HepG2 (cell line): ENCODE measurements around the gene ATP2A2. TPM values are rescaled to one million over a fixed set of nuclear protein-coding genes. Genes with fewer than 3 reads are reported as not detected.

Experiments
- ATAC-seq: fragments of 200-7000 bp; cut with Tn5 transposase; 3 replicates; pipeline ENCODE4 v1.9.1; 2020; ENCODE audit warnings: mild to moderate bottlenecking, moderate library complexity
- BruUV-seq: library from RNA; stranded (reverse); fragments of 400-500 nt; replicated peaks from 2 replicates; lab custom pipeline; 2021; lab: Mats Ljungman, UMichigan
- CTCF ChIA-PET: fragments of 300-600 bp; formaldehyde crosslinking; extraction: SDS; loops from one replicate; lab custom pipeline; 2021; ENCODE audit warnings: low total read pairs, inconsistent platforms, low intra/inter-chr PET ratio; lab: Yijun Ruan, JAX
- POLR2A ChIA-PET: fragments of 350-600 bp; sonication (Branson Sonifier 250); formaldehyde crosslinking; loops from one replicate; lab custom pipeline; 2020; ENCODE audit warnings: antibody characterized with exemption, inconsistent platforms; lab: Yijun Ruan, JAX
- DNase-seq: peaks from one replicate; pipeline ENCODE4 v3.0.0-alpha.2; 2015; ENCODE audit warnings: low spot score
- FAIRE-seq: peaks from 3 replicates; lab custom pipeline; 2011; peaks lifted over from hg19 to GRCh38; lab: Jason Lieb, UNC
- H2AFZ ChIP-seq: one replicate; pipeline ENCODE4 v1.6.1; 2011; ENCODE audit warnings: low read length, inconsistent platforms
- H3K27ac ChIP-seq: fragments of 300-600 bp; 3 replicates; pipeline ENCODE4 v1.8.0; 2011; ENCODE audit warnings: mixed run types, mild to moderate bottlenecking, mixed read lengths, low read length, inconsistent platforms; ENCODE audit not compliant: insufficient read depth; ENCODE audit errors: extremely low read length
- H3K27me3 ChIP-seq, 2 experiments: fragments of 200-600 bp in 1 of 2; 2 replicates in 1 of 2; 3 replicates in 1 of 2; pipeline versions ENCODE4 v1.6.0 to v1.8.0; 2011; ENCODE audit warnings: low read length in 2 of 2, mild to moderate bottlenecking in 2 of 2, moderate library complexity in 2 of 2, inconsistent platforms in 1 of 2; ENCODE audit not compliant: insufficient read depth in 2 of 2, control insufficient read depth in 1 of 2
- H3K36me3 ChIP-seq, 2 experiments: fragments of 200-600 bp in 1 of 2; replicated peaks in 1 of 2; 2 replicates in 1 of 2; 3 replicates in 1 of 2; pipeline versions ENCODE4 v1.5.1 to v1.8.0; 2011; ENCODE audit warnings: low read length in 2 of 2, inconsistent platforms in 1 of 2; ENCODE audit not compliant: insufficient read depth in 2 of 2, control insufficient read depth in 1 of 2
- H3K4me1 ChIP-seq: 2 replicates; pipeline ENCODE4 v1.5.1; 2012; ENCODE audit warnings: low read length, inconsistent platforms; ENCODE audit not compliant: insufficient read depth
- H3K4me2 ChIP-seq: 2 replicates; pipeline ENCODE4 v1.6.0; 2011; ENCODE audit warnings: low read depth, low read length, inconsistent platforms
- H3K4me3 ChIP-seq, 3 experiments: fragments of 200-600 bp in 1 of 3; sonication (generic), shearing (Covaris generic) in 1 of 3; replicated peaks in 1 of 3; 2 replicates each; pipeline ENCODE4 v1.5.1; 2011 to 2016; ENCODE audit warnings: low read length in 3 of 3, inconsistent platforms in 2 of 3, low read depth in 2 of 3, mild to moderate bottlenecking in 2 of 3, control low read depth in 1 of 3, mixed read lengths in 1 of 3; ENCODE audit not compliant: insufficient read depth in 1 of 3
- H3K79me2 ChIP-seq: one replicate; pipeline ENCODE4 v1.6.1; 2011; ENCODE audit warnings: low read length, inconsistent platforms; ENCODE audit not compliant: insufficient read depth
- H3K9ac ChIP-seq: 2 replicates; pipeline ENCODE4 v1.6.0; 2011; ENCODE audit warnings: mild to moderate bottlenecking, low read depth, low read length, inconsistent platforms; ENCODE audit not compliant: insufficient read depth
- H3K9me3 ChIP-seq: 2 replicates; pipeline ENCODE4 v1.5.1; 2012; ENCODE audit warnings: mild to moderate bottlenecking, low read length
- H4K20me1 ChIP-seq: 2 replicates; pipeline ENCODE4 v1.6.0; 2011; ENCODE audit warnings: inconsistent platforms, mild to moderate bottlenecking, low read length, moderate library complexity; ENCODE audit not compliant: insufficient read depth
- ATAD3A ChIP-seq: sonication (generic); formaldehyde crosslinking; IDR thresholded peaks from 2 replicates; pipeline ENCODE4 v1.4.0; 2020; ENCODE audit warnings: missing genetic modification reagents
- CAMTA2 ChIP-seq: sonication (generic); formaldehyde crosslinking; IDR thresholded peaks from 2 replicates; pipeline ENCODE4 v1.4.0; 2020; ENCODE audit warnings: mild to moderate bottlenecking, missing genetic modification reagents, borderline replicate concordance
- CERS6 ChIP-seq: sonication (generic); formaldehyde crosslinking; IDR thresholded peaks from 2 replicates; pipeline ENCODE4 v1.5.0; 2020; ENCODE audit warnings: missing genetic modification reagents
- EED ChIP-seq: sonication (generic); formaldehyde crosslinking; IDR thresholded peaks from 2 replicates; pipeline ENCODE4 v1.5.0; 2020; ENCODE audit warnings: mild to moderate bottlenecking, missing genetic modification reagents
- EHMT2 ChIP-seq: fragments of 200-600 bp; sonication (generic); IDR thresholded peaks from 2 replicates; pipeline ENCODE4 v1.7.0; 2017; ENCODE audit warnings: antibody characterized with exemption, low read depth, low read length, borderline replicate concordance
- HOXA3 ChIP-seq: sonication (generic); formaldehyde crosslinking; IDR thresholded peaks from 2 replicates; pipeline ENCODE4 v1.5.0; 2020; ENCODE audit warnings: missing genetic modification reagents
- NFKBIZ ChIP-seq: IDR thresholded peaks from 2 replicates; pipeline ENCODE4 v1.6.1; 2018; ENCODE audit warnings: missing genetic modification reagents, missing compliant biosample characterization
- RAD21 ChIP-seq: fragments of 450-650 bp; formaldehyde crosslinking; IDR thresholded peaks from 2 replicates; pipeline ENCODE4 v1.5.0; 2020; ENCODE audit warnings: mild to moderate bottlenecking
- RBM22 ChIP-seq: fragments of 200-400 bp; formaldehyde crosslinking; optimal IDR thresholded peaks from 2 replicates; pipeline ENCODE3; 2017; ENCODE audit warnings: mild to moderate bottlenecking, low read length, moderate library complexity
- TSC22D2 ChIP-seq: sonication (generic); formaldehyde crosslinking; IDR thresholded peaks from 2 replicates; pipeline ENCODE4 v1.5.1; 2020; ENCODE audit warnings: missing genetic modification reagents, mild to moderate bottlenecking, borderline replicate concordance
- ZBTB25 ChIP-seq: IDR thresholded peaks from 2 replicates; pipeline ENCODE4 v1.6.1; 2018; ENCODE audit warnings: missing genetic modification reagents
- ZNF12 ChIP-seq: sonication (generic); formaldehyde crosslinking; IDR thresholded peaks from 2 replicates; pipeline ENCODE4 v1.5.0; 2020; ENCODE audit warnings: missing genetic modification reagents
- ZNF558 ChIP-seq: sonication (generic); formaldehyde crosslinking; IDR thresholded peaks from 2 replicates; pipeline ENCODE4 v1.9.0; 2022; ENCODE audit warnings: mild to moderate bottlenecking, missing genetic modification reagents, borderline replicate concordance
- ZNF605 ChIP-seq: sonication (generic); formaldehyde crosslinking; IDR thresholded peaks from 2 replicates; pipeline ENCODE4 v1.8.0; 2022; ENCODE audit warnings: mild to moderate bottlenecking, missing genetic modification reagents
- ZNF619 ChIP-seq: sonication (generic); formaldehyde crosslinking; IDR thresholded peaks from 2 replicates; pipeline ENCODE4 v1.4.0; 2020; ENCODE audit warnings: mild to moderate bottlenecking, missing genetic modification reagents
- ZSCAN12 ChIP-seq: sonication (generic); formaldehyde crosslinking; IDR thresholded peaks from 2 replicates; pipeline ENCODE4 v1.9.0; 2021; ENCODE audit warnings: mild to moderate bottlenecking, missing genetic modification reagents
- ZSCAN21 ChIP-seq: sonication (generic); formaldehyde crosslinking; IDR thresholded peaks from 2 replicates; pipeline ENCODE4 v1.8.0; 2022; ENCODE audit warnings: mild to moderate bottlenecking, missing genetic modification reagents, moderate library complexity, borderline replicate concordance
- WGBS: methylation state at CpG from one replicate; pipeline ENCODE4 v1.1.6; 2017; ENCODE audit warnings: low lambda C conversion rate; 5-methylcytosine and 5-hydroxymethylcytosine counted together
- in situ Hi-C: cut with HindIII; loops from 2 replicates; pipeline ENCODE4 v1.10.0; 2017; ENCODE audit warnings: low pct_unique_long_range_greater_than_20kb; ENCODE audit not compliant: extremely low pct_ligation_motif_present
- intact Hi-C: fragments of 100-400 bp; cut with micrococcal nuclease; formaldehyde crosslinking; loops from one replicate; pipeline ENCODE4 v1.10.0; 2022; ENCODE audit not compliant: unreplicated experiment
- polyA plus RNA-seq, 8 experiments: library from polyadenylated mRNA; depleted of rRNA in 3 of 8; stranded (reverse) in 7 of 8; unstranded in 1 of 8; fragments of >200 nt; fragmentation: Illumina TruSeq in 4 of 8; extraction: Trizol in 4 of 8; gene quantifications; 2 replicates each; pipeline versions ENCODE4 v1.2.1 to v1.2.3, GENCODE V29; 2011 to 2016; ENCODE audit warnings: low read depth in 4 of 8, missing spikeins in 1 of 8, mixed read lengths in 1 of 8; ENCODE audit not compliant: insufficient read depth in 1 of 8
- total RNA-seq, 5 experiments: library from RNA; depleted of rRNA; stranded (reverse); fragments of >200 nt; fragmentation: Illumina TruSeq; extraction: Trizol; gene quantifications; 2 replicates each; pipeline ENCODE4 v1.2.3, GENCODE V29; 2016; ENCODE audit warnings: low read depth in 1 of 5
- TF ChIP-seq, protein P1 (sequence below): sonication (generic); formaldehyde crosslinking; IDR thresholded peaks from 2 replicates; pipeline ENCODE4 v1.8.1; 2022; ENCODE audit warnings: low read depth, mild to moderate bottlenecking, missing genetic modification reagents

The ATP2A2 gene
- total and polyA plus RNA-seq, 2 of the 13 experiments (the other 11 are each of a cell fraction or from before 2014, with no cell fraction given): 35.4 to 85.5 TPM

- no peak for TF ChIP-seq ZSCAN21
- no peak for TF ChIP-seq RAD21 (CRISPR knock-in tag)
- TF ChIP-seq ZSCAN12: no peak
- TF ChIP-seq EHMT2: no peak
- TF ChIP-seq, protein P1, sequence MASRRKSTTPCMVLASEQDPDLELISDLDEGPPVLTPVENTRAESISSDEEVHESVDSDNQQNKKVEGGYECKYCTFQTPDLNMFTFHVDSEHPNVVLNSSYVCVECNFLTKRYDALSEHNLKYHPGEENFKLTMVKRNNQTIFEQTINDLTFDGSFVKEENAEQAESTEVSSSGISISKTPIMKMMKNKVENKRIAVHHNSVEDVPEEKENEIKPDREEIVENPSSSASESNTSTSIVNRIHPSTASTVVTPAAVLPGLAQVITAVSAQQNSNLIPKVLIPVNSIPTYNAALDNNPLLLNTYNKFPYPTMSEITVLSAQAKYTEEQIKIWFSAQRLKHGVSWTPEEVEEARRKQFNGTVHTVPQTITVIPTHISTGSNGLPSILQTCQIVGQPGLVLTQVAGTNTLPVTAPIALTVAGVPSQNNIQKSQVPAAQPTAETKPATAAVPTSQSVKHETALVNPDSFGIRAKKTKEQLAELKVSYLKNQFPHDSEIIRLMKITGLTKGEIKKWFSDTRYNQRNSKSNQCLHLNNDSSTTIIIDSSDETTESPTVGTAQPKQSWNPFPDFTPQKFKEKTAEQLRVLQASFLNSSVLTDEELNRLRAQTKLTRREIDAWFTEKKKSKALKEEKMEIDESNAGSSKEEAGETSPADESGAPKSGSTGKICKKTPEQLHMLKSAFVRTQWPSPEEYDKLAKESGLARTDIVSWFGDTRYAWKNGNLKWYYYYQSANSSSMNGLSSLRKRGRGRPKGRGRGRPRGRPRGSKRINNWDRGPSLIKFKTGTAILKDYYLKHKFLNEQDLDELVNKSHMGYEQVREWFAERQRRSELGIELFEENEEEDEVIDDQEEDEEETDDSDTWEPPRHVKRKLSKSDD (CRISPR knock-in tag): no peak
- no peak for TF ChIP-seq ZBTB25 (CRISPR knock-in tag)
- TF ChIP-seq HOXA3 (CRISPR knock-in tag): no peak
- TF ChIP-seq ZNF619 (CRISPR knock-in tag): no peak
- no peak for TF ChIP-seq ZNF558
Observed at GRCh38 chr12:110287986-110288385, 6.9 kb downstream of the ATP2A2 start (continued).

GRCh38 chr12:110289044-110289710 is 8.1 kb downstream of the ATP2A2 start:
- Histone ChIP-seq H3K27ac (no peak overlapping the region), H4K20me1 (peaks cover 36% of the 10 kb centered on the region)
- ATAC-seq: no peak
- TF ChIP-seq NFKBIZ (no peak), ATAD3A (no peak), EED (CRISPR knock-in tag) (no peak), ZSCAN12 (no peak), RBM22 (no peak), ZBTB25 (CRISPR knock-in tag) (no peak), CAMTA2 (CRISPR knock-in tag) (no peak), ZNF12 (CRISPR knock-in tag) (no peak), ZNF605 (no peak), CERS6 (CRISPR knock-in tag) (no peak), TSC22D2 (no peak)

More at GRCh38 chr12:110289044-110289710, 8.1 kb downstream of the ATP2A2 start:
- Histone ChIP-seq H2AFZ (no peak overlapping the region), H3K4me2 (no peak overlapping the region), H3K4me1 (peaks cover 52% of the 10 kb centered on the region), H3K27me3 (no peaks in the 10 kb centered on the region), H3K9me3 (no peaks in the 10 kb centered on the region), H3K79me2 (peaks cover 78% of the 10 kb centered on the region), H3K9ac (no peak overlapping the region), H3K4me3 (no peak overlapping the region), H3K36me3 (peaks cover 11 to 67% of the 10 kb centered on the region in 2 experiments)
- no peak for DNase-seq
- WGBS: 74% methylated on average over 3 of the region's 3 CpGs
- ChIA-PET POLR2A (interaction anchor here (0.7 to 2.3 kb wide), 3 partner anchors 11 to 41 kb away, joined by 3 to 6 read pairs (median 3); no protein-coding TSS in a partner anchor), CTCF (no interaction called here)
- no peak for FAIRE-seq
- in situ Hi-C loops: no loop called here
- intact Hi-C loops: no loop called here
- BruUV-seq: no TSS peak
